Neuronal stem cell (in vitro differentiated cells): ENCODE measurements around the gene PAN2.

Source experiments
- DNase-seq: peaks from one replicate; pipeline ENCODE4 v3.0.0-alpha.2; 2013; ENCODE audit warnings: low spot score
- H2AFZ ChIP-seq: one replicate; pipeline ENCODE4 v1.6.1; 2013; ENCODE audit warnings: mild to moderate bottlenecking, low read length, inconsistent platforms
- H2AK5ac ChIP-seq: 2 replicates; pipeline ENCODE4 v1.6.1; 2013; ENCODE audit warnings: low read depth, mild to moderate bottlenecking, inconsistent platforms, low read length, moderate library complexity, mixed read lengths
- H2BK120ac ChIP-seq: 2 replicates; pipeline ENCODE4 v1.6.1; 2013; ENCODE audit warnings: low read depth, mild to moderate bottlenecking, inconsistent platforms, low read length, moderate library complexity, mixed read lengths
- H2BK12ac ChIP-seq: one replicate; pipeline ENCODE4 v1.6.1; 2013; ENCODE audit warnings: low read length, inconsistent platforms
- H2BK15ac ChIP-seq: 2 replicates; pipeline ENCODE4 v1.6.1; 2013; ENCODE audit warnings: mild to moderate bottlenecking, low read length, inconsistent platforms, mixed read lengths
- H2BK5ac ChIP-seq: one replicate; pipeline ENCODE4 v1.6.1; 2013; ENCODE audit warnings: inconsistent platforms, mild to moderate bottlenecking, low read length, moderate library complexity
- H3K14ac ChIP-seq: one replicate; pipeline ENCODE4 v1.6.1; 2013; ENCODE audit warnings: low read length, inconsistent platforms
- H3K18ac ChIP-seq: 2 replicates; pipeline ENCODE4 v1.6.1; 2013; ENCODE audit warnings: low read length, inconsistent platforms
- H3K23ac ChIP-seq: 2 replicates; pipeline ENCODE4 v1.6.1; 2013; ENCODE audit warnings: low read depth, mild to moderate bottlenecking, mixed read lengths, low read length, inconsistent platforms; ENCODE audit not compliant: poor library complexity
- H3K27ac ChIP-seq: replicated peaks from 3 replicates; pipeline ENCODE4 v1.5.1; 2013; ENCODE audit warnings: low read length, inconsistent platforms
- H3K27me3 ChIP-seq, 3 experiments: 2 replicates each; pipeline ENCODE4 v1.6.1; 2013; ENCODE audit warnings: low read length in 3 of 3, mild to moderate bottlenecking in 2 of 3, inconsistent platforms in 1 of 3, low read depth in 1 of 3, mixed read lengths in 1 of 3, moderate library complexity in 1 of 3; ENCODE audit not compliant: control insufficient read depth in 3 of 3, insufficient read depth in 3 of 3
- H3K36me3 ChIP-seq, 2 donors: replicated peaks in 1 of 2; 2 replicates each; pipeline ENCODE4 v1.6.1; 2013; ENCODE audit warnings: low read length in 2 of 2; ENCODE audit not compliant: control insufficient read depth in 2 of 2, insufficient read depth in 2 of 2
- H3K4ac ChIP-seq: 2 replicates; pipeline ENCODE4 v1.6.1; 2013; ENCODE audit warnings: inconsistent platforms, mild to moderate bottlenecking, low read length, moderate library complexity
- H3K4me1 ChIP-seq, 2 donors: 1 replicate in 1 of 2; 2 replicates in 1 of 2; pipeline ENCODE4 v1.6.1; 2013; ENCODE audit warnings: low read length in 2 of 2, low read depth in 1 of 2; ENCODE audit not compliant: control insufficient read depth in 2 of 2, insufficient read depth in 1 of 2
- H3K4me2 ChIP-seq: one replicate; pipeline ENCODE4 v1.6.1; 2013; ENCODE audit warnings: mild to moderate bottlenecking, low read length, inconsistent platforms; ENCODE audit not compliant: insufficient read depth, poor library complexity, severe bottlenecking
- H3K4me3 ChIP-seq, 2 donors: 2 replicates each; pipeline ENCODE4 v1.5.1; 2013; ENCODE audit warnings: low read length in 2 of 2, mild to moderate bottlenecking in 2 of 2, inconsistent platforms in 1 of 2, moderate library complexity in 1 of 2
- H3K79me1 ChIP-seq: one replicate; pipeline ENCODE4 v1.6.1; 2013; ENCODE audit warnings: low read depth, mild to moderate bottlenecking, inconsistent platforms, low read length, moderate library complexity
- H3K9ac ChIP-seq: one replicate; pipeline ENCODE4 v1.6.1; 2013; ENCODE audit warnings: mild to moderate bottlenecking, low read depth, low read length, inconsistent platforms; ENCODE audit not compliant: poor library complexity
- H3K9me3 ChIP-seq, 2 donors: replicated peaks in 1 of 2; 2 replicates each; pipeline versions ENCODE3 to v1.6.1; 2013; ENCODE audit warnings: low read length in 2 of 2, mild to moderate bottlenecking in 2 of 2, inconsistent platforms in 1 of 2, low read depth in 1 of 2, mixed read lengths in 1 of 2, moderate library complexity in 1 of 2; ENCODE audit not compliant: control insufficient read depth in 2 of 2, insufficient read depth in 1 of 2
- H4K8ac ChIP-seq: one replicate; pipeline ENCODE4 v1.6.1; 2013; ENCODE audit warnings: low read depth, mild to moderate bottlenecking, inconsistent platforms, low read length, moderate library complexity
- H4K91ac ChIP-seq: one replicate; pipeline ENCODE4 v1.6.1; 2013; ENCODE audit warnings: low read length, low read depth, mild to moderate bottlenecking, inconsistent platforms; ENCODE audit not compliant: poor library complexity
- WGBS, 2 donors: extraction: QIAGEN DNeasy Blood & Tissue Kit; methylation state at CpG; one replicate each; pipeline ENCODE4 v1.1.7; 2013; ENCODE audit warnings: missing lambda C conversion rate in 2 of 2, mixed read lengths in 1 of 2; ENCODE audit not compliant: insufficient read length in 2 of 2, insufficient replicate concordance in 1 of 2; ENCODE audit errors: extremely low coverage in 2 of 2; 5-methylcytosine and 5-hydroxymethylcytosine counted together

The PAN2 gene

DNA sequence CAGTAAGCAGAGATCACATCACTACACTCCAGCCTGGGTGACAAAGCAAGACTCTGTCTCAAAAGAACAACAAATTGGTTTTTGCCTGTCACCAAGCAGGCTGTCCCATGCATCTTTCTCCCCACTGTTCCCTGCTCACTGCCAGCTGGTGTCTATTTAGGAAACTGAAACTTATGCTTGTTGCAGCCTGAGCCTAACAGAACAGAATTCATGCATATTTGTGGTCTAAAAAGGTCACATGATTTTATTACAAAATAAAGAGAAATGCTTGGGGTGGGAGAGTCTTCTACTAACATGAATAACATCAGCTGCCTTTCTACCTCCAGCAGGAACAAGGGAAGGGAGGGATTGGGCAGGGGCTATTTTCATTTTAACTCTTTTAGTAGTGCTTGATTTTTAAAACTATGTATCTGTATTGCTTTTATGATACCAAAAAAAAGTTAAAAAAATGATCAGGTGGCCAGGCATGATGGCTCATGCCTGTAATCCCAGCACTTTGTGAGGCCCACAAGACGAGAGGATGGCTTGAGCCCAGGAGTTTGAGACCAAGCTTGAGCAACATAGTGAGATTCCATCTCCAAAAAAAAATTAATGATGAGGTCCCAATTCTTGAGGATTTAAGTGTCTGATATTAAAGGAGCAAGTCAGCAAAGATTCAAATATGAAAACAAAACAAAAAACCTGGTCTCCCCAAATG lies 25.2 kb upstream of the PAN2 start:
- H3K27me3 ChIP-seq, result peaks cover 0 to 4% (median 0%) of the 10 kb centered on the region in 3 experiments
- no peak overlapping the region for H3K23ac ChIP-seq
- no peak overlapping the region for H2BK15ac ChIP-seq
- H3K4me3 ChIP-seq, result peak overlapping the region in 1 of 2 donors; percentile 82
- no peak overlapping the region for H2AK5ac ChIP-seq
- no CpG with 5 or more reads among the region's 1 CpG for WGBS, 2 donors
- no peak for DNase-seq
- H3K18ac ChIP-seq, result no peak overlapping the region
- no peak overlapping the region for H3K4me2 ChIP-seq
- H3K14ac ChIP-seq, result no peak overlapping the region
- H4K91ac ChIP-seq, result no peak overlapping the region
- H2BK120ac ChIP-seq, result no peak overlapping the region
- H2BK12ac ChIP-seq, result no peak overlapping the region
- peaks cover 2 to 7% of the 10 kb centered on the region in 2 donors for H3K4me1 ChIP-seq
- peaks cover 18 to 28% of the 10 kb centered on the region in 2 donors for H3K36me3 ChIP-seq
- no peak overlapping the region for H2BK5ac ChIP-seq
- no peak overlapping the region for H3K4ac ChIP-seq
- no peak overlapping the region for H2AFZ ChIP-seq
- no peak overlapping the region for H4K8ac ChIP-seq
- no peaks in the 10 kb centered on the region for H3K79me1 ChIP-seq
- H3K9ac ChIP-seq, result no peak overlapping the region
- no peaks in the 10 kb centered on the region for H3K9me3 ChIP-seq
- H3K27ac ChIP-seq, result no peak overlapping the region

DNA sequence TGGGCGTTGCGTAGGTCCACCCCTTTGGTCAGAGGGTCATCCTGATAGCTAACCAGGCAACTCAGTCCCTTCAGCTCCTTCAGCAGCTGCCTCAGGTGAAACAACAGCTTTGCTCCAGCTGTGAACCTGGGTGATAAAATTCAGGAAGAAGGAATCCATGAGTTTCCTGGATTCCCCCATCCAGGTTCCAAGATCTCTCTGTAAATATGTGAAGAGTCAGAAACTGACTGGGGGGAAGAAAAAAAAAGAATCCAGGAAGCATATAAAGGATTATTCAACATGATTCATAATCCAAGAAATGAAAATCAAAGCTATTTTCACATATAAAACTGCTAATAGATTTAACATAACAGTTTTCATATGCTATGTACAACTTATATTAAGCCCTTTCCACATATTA lies 17.5 kb upstream of the PAN2 start:
- DNase-seq, result no peak
- Histone ChIP-seq H2BK5ac (no peak overlapping the region), H3K4me1 (no peaks in the 10 kb centered on the region), H3K9me3 (peaks cover 0 to 2% of the 10 kb centered on the region in 2 donors), H3K4me3 (no peak overlapping the region), H2BK12ac (no peak overlapping the region), H2AFZ (no peak overlapping the region), H4K91ac (no peak overlapping the region), H3K79me1 (no peaks in the 10 kb centered on the region), H3K18ac (no peak overlapping the region), H3K23ac (no peak overlapping the region), H3K27ac (no peak overlapping the region), H3K4me2 (no peak overlapping the region), H2BK15ac (no peak overlapping the region), H3K27me3 (no peaks in the 10 kb centered on the region), H2AK5ac (no peak overlapping the region), H3K9ac (no peak overlapping the region), H4K8ac (no peak overlapping the region), H3K14ac (no peak overlapping the region), H2BK120ac (no peak overlapping the region), H3K36me3 (peaks cover 48 to 91% of the 10 kb centered on the region in 2 donors), H3K4ac (no peak overlapping the region)
- WGBS, 2 donors, result no CpG with 5 or more reads among the region's 2 CpGs

DNA sequence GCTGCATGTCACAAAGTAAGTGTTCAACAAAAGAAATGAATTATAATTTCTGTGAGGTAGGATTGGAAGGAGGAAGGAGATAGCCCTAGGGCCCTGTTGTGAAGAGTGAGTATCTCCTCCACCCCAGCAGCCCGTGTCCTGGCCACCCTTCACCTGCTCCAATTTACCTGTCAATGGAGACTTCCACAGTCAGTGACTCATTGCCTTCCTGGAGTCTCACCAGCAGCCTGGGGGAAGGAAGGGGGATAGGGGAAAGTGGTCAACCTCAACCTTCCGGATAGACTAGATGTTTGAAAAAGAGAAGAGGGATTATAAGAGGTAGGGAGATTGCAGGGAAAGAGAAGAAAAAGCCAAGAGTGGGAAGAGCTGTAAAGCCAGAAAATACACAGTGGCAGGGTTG lies 16.9 kb upstream of the PAN2 start:
- no peak overlapping the region for H3K27ac ChIP-seq
- no peak for DNase-seq
- H2BK12ac ChIP-seq, result no peak overlapping the region
- no peak overlapping the region for H3K14ac ChIP-seq
- no peaks in the 10 kb centered on the region for H3K79me1 ChIP-seq
- no peak overlapping the region for H3K9ac ChIP-seq
- H3K4ac ChIP-seq, result no peak overlapping the region
- no peak overlapping the region for H3K4me3 ChIP-seq
- no peak overlapping the region for H3K23ac ChIP-seq
- no peaks in the 10 kb centered on the region for H3K27me3 ChIP-seq
- H2BK5ac ChIP-seq, result no peak overlapping the region
- no peak overlapping the region for H4K91ac ChIP-seq
- H3K18ac ChIP-seq, result no peak overlapping the region
- no peak overlapping the region for H2BK120ac ChIP-seq
- no peak overlapping the region for H2BK15ac ChIP-seq
- WGBS, 2 donors, result no CpG with 5 or more reads among the region's 2 CpGs
- peaks cover 47 to 91% of the 10 kb centered on the region in 2 donors for H3K36me3 ChIP-seq
- no peak overlapping the region for H2AFZ ChIP-seq
- no peaks in the 10 kb centered on the region for H3K4me1 ChIP-seq
- H3K9me3 ChIP-seq, result peaks cover 0 to 2% of the 10 kb centered on the region in 2 donors
- H4K8ac ChIP-seq, result no peak overlapping the region
- no peak overlapping the region for H2AK5ac ChIP-seq
- H3K4me2 ChIP-seq, result no peak overlapping the region

- DNase-seq, result no peak
- Histone ChIP-seq H3K18ac (no peak overlapping the region), H2BK120ac (no peak overlapping the region), H3K14ac (no peak overlapping the region), H4K91ac (no peak overlapping the region), H2BK5ac (no peak overlapping the region), H3K36me3 (peaks cover 37 to 87% of the 10 kb centered on the region in 2 donors), H3K9ac (no peak overlapping the region), H3K4me1 (no peaks in the 10 kb centered on the region), H3K4me3 (no peak overlapping the region), H2BK12ac (no peak overlapping the region), H2BK15ac (no peak overlapping the region), H3K79me1 (no peaks in the 10 kb centered on the region), H3K23ac (no peak overlapping the region), H2AFZ (no peak overlapping the region), H4K8ac (no peak overlapping the region), H3K4me2 (no peak overlapping the region), H3K27ac (no peak overlapping the region), H3K9me3 (peaks cover 0 to 2% of the 10 kb centered on the region in 2 donors), H3K27me3 (no peaks in the 10 kb centered on the region), H3K4ac (no peak overlapping the region), H2AK5ac (no peak overlapping the region)
- whole genome bisulfite sequencing, 2 donors, result no CpG with 5 or more reads among the region's 5 CpGs
Measured at GRCh38 chr12:56348776-56349175, 15.0 kb upstream of the PAN2 start.
